Activated T-helper 17 cell treated with anti-CD3 and anti-CD28 coated beads, Interleukin-2, amount 50 U/mL, for 72 hours (primary cell): Measurements from ENCODE around the gene ING3. TPM values are rescaled to one million over a fixed set of nuclear protein-coding genes. Genes with fewer than 3 reads are reported as not detected.

Experiments
- total RNA-seq, 2 donors: library from RNA; stranded (reverse); gene quantifications; one replicate each; pipeline ENCODE4 v1.2.3, GENCODE V29; 2022

Gene ING3
- total RNA-seq, 2 donors from 2014 or later: 21.9 to 29.9 TPM

Other genes starting within 250 kb of the ING3 start
- not detected for gene TSPAN12, start 92.6 kb upstream of the ING3 start, total RNA-seq
- gene CPED1, start 37.9 kb downstream of the ING3 start, total RNA-seq: not detected